Thoracic aorta (tissue), 2 donors: ENCODE measurements around the gene USP43. TPM values are rescaled to one million over a fixed set of nuclear protein-coding genes. Genes with fewer than 3 reads are reported as not detected.

Experiments used
- ATAC-seq: fragments of 150-250 bp; one replicate; pipeline ENCODE4 v1.8.0; 2017; ENCODE audit warnings: low read depth; ENCODE audit not compliant: insufficient number of reproducible peaks, low FRiP score
- DNase-seq: peaks from one replicate; pipeline ENCODE4 v3.0.0-alpha.2; 2020; ENCODE audit warnings: low spot score
- H3K27ac ChIP-seq, 2 donors: fragments of 200-600 bp; sonication (generic); 1 replicate in 1 of 2; 2 replicates in 1 of 2; pipeline ENCODE4 v1.5.1; 2016; ENCODE audit warnings: mild to moderate bottlenecking in 2 of 2, moderate library complexity in 2 of 2
- H3K27me3 ChIP-seq: fragments of 200-600 bp; sonication (generic); replicated peaks from 2 replicates; pipeline ENCODE4 v1.6.0; 2016; ENCODE audit warnings: mild to moderate bottlenecking; ENCODE audit not compliant: insufficient read depth
- H3K36me3 ChIP-seq: fragments of 200-600 bp; sonication (generic); one replicate; pipeline ENCODE4 v1.5.1; 2016
- H3K4me1 ChIP-seq, 2 donors: fragments of 200-600 bp; sonication (generic); 1 replicate in 1 of 2; 2 replicates in 1 of 2; pipeline versions ENCODE4 v1.5.1 to v1.6.0; 2016; ENCODE audit warnings: low read depth in 2 of 2, mild to moderate bottlenecking in 1 of 2; ENCODE audit not compliant: control insufficient read depth in 1 of 2
- H3K4me3 ChIP-seq: fragments of 200-600 bp; sonication (generic); 2 replicates; pipeline ENCODE4 v1.5.1; 2016; ENCODE audit warnings: mild to moderate bottlenecking
- H3K9me3 ChIP-seq: fragments of 200-600 bp; sonication (generic); 2 replicates; pipeline ENCODE4 v1.5.1; 2016
- total RNA-seq, 2 donors: library from RNA; depleted of rRNA; stranded (reverse); fragments of >200 nt; gene quantifications; one replicate each; pipeline versions ENCODE4 v1.1.0 to v1.2.3, GENCODE V29; 2016
- TF ChIP-seq, protein P1 (sequence below): fragments of 200-600 bp; sonication (generic); IDR thresholded peaks from one replicate; pipeline ENCODE4 v1.5.1; 2019; ENCODE audit warnings: antibody characterized with exemption

Gene USP43
- total RNA-seq, 2 donors from 2014 or later = 0.21 TPM; not detected in 1

DNA sequence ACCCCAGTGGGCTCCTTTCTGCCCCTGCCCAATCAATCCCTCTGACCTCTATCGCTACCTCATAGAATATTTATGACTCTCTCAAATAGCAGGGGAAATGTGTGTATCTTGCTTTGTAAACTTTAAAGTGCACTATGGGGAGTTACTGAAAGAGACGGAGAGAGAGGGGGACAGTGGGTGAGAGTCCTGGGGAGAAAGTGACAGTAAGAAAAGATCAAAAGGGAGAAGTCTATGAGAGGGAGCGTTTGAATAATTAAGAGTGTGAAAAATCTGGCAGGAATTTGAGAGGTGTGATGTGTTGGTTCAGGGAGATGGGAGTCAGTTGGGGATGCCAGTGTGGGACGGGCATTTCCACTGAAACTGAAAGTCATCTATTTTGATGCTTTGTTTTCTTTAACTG is 32.6 kb downstream of the USP43 start:
- H3K9me3 ChIP-seq = no peaks in the 10 kb centered on the region
- no peak for ATAC-seq
- H3K27ac ChIP-seq = no peak overlapping the region
- H3K27me3 ChIP-seq = no peaks in the 10 kb centered on the region
- no peak for DNase-seq
- no peak overlapping the region for H3K4me3 ChIP-seq
- TF ChIP-seq, protein P1, sequence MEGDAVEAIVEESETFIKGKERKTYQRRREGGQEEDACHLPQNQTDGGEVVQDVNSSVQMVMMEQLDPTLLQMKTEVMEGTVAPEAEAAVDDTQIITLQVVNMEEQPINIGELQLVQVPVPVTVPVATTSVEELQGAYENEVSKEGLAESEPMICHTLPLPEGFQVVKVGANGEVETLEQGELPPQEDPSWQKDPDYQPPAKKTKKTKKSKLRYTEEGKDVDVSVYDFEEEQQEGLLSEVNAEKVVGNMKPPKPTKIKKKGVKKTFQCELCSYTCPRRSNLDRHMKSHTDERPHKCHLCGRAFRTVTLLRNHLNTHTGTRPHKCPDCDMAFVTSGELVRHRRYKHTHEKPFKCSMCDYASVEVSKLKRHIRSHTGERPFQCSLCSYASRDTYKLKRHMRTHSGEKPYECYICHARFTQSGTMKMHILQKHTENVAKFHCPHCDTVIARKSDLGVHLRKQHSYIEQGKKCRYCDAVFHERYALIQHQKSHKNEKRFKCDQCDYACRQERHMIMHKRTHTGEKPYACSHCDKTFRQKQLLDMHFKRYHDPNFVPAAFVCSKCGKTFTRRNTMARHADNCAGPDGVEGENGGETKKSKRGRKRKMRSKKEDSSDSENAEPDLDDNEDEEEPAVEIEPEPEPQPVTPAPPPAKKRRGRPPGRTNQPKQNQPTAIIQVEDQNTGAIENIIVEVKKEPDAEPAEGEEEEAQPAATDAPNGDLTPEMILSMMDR = no peak
- H3K4me1 ChIP-seq = no peaks in the 10 kb centered on the region
- no peaks in the 10 kb centered on the region for H3K36me3 ChIP-seq

DNA sequence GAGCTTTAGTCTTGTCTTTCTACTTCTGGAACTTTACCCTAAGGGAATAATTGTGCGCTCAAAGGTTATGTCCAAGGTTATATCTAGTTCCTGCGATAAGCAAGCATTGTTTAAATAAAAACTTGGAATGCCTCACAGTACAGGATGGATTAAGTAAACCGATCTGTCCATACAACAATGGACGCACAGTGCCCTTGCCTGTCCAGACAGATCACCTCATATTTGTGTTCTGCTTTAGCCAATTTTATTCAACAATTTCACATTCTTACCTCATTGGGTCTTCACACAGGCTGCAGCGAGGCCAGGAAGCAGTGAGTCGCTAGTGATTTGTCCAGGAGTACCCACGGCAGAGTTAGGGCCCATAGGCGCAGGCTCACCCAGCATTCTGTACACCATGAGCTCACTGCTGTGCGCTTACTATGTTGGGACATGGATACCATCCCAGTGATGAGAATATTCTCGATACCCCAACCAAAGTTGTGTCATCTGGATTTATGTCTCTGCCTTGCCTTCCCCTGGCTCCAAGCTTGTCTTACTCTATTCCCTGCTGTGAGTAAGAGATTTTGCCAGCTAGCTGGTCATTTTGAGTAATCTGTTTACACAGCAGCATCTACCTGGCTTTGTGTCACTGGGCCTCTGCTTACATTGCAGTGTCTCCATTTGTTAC is 39.8 kb downstream of the USP43 start:
- DNase-seq (no peak), ATAC-seq (no peak)
- H3K4me1 ChIP-seq = no peaks in the 10 kb centered on the region
- H3K4me3 ChIP-seq = no peak overlapping the region
- no peaks in the 10 kb centered on the region for H3K36me3 ChIP-seq
- TF ChIP-seq, protein P1 = no peak
- no peak overlapping the region for H3K27ac ChIP-seq
- H3K27me3 ChIP-seq = no peaks in the 10 kb centered on the region
- no peaks in the 10 kb centered on the region for H3K9me3 ChIP-seq

DNA sequence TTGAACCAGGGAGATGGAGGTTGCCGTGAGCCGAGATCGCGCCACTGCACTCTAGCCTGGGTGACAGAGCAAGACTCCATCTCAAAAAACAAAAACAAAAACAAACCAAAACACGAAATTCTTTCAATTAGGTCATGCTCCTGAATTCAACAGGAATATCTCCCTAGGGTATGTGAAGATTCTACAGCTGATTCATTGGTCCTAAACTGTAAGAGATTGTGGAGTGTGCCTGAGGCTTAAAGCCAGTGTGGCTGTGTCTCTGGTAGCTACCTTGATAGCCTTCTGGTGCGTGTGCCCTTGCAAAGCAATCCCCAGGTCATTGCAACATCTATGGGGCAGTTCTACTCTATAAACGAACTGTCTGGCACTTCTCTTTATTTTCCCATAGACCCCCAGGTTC is 48.4 kb downstream of the USP43 start:
- no peaks in the 10 kb centered on the region for H3K27me3 ChIP-seq
- TF ChIP-seq, protein P1 = no peak
- DNase-seq (no peak), ATAC-seq (no peak)
- no peak overlapping the region for H3K4me3 ChIP-seq
- H3K9me3 ChIP-seq = no peaks in the 10 kb centered on the region
- H3K36me3 ChIP-seq = no peaks in the 10 kb centered on the region
- no peaks in the 10 kb centered on the region for H3K4me1 ChIP-seq
- no peak overlapping the region for H3K27ac ChIP-seq

DNA sequence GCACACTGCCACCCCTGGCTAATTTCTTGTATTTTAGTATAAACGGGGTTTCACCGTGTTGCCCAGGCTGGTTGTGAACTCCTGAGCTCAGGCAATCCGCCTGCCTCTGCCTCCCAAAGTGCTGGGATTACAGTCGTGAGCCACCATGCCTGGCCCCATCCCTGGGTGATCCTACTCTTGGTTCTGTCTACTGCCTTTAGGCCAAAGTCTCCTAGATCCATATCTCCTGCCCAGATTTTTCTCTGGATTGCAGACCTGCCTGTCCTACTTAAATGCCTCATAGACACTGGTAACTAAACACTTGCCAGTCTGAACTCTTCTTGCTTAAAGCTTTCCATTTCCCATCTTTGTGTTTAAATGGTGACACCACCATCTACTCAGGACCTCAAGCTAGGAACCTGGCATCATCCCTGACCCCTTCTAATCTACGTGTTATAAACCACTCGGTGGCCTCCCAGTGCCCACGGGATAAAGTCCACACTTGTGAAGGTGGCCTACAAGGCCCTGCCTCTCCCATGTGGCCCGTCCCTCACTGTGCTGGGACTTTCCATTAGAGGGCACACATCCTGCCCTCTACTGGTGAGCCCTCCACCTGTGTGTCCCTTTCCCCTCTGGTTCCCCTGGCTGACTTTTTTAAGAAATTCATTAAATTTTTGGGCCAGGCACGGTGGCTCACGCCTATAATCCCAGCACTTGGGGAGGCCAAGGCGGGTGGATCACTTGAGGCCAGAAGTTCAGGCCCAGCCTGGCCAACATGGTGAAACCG is 51.1 kb downstream of the USP43 start:
- Histone ChIP-seq H3K36me3 (no peaks in the 10 kb centered on the region), H3K9me3 (no peaks in the 10 kb centered on the region), H3K4me1 (no peaks in the 10 kb centered on the region), H3K4me3 (no peak overlapping the region), H3K27me3 (no peaks in the 10 kb centered on the region), H3K27ac (no peak overlapping the region)
- DNase-seq (no peak), ATAC-seq (no peak)
- TF ChIP-seq, protein P1 = no peak

DNA sequence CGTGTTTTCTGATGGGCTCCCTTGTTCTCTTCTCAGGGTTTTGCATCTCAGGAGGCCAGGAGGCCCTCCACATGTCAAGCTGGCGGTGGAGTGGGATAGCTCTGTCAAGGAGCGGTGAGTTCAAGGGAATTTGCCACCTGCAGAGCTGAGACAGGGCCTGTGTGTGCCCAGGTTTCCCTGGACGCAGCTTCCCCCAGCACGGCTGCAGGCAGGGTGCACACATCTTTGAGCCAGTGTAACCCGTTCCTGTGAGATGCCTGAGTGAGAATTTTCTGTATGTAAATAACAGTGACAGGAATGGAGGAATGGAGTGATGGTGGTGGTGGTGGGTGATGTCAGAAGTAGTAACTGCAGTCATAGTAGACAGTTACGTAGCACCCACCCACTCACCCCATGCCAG is 54.8 kb downstream of the USP43 start:
- TF ChIP-seq, protein P1 = no peak
- no peak for ATAC-seq
- no peak for DNase-seq
- no peaks in the 10 kb centered on the region for H3K27me3 ChIP-seq
- H3K9me3 ChIP-seq = no peaks in the 10 kb centered on the region
- H3K27ac ChIP-seq = no peak overlapping the region
- no peaks in the 10 kb centered on the region for H3K36me3 ChIP-seq
- H3K4me3 ChIP-seq = no peak overlapping the region
- H3K4me1 ChIP-seq = no peaks in the 10 kb centered on the region
